Vagina (tissue), 2 donors: Measurements from ENCODE around the gene CLEC16A. TPM values are rescaled to one million over a fixed set of nuclear protein-coding genes. Genes with fewer than 3 reads are reported as not detected.

ENCODE experiments used
- DNase-seq, 2 donors: peaks; one replicate each; pipeline ENCODE4 v3.0.0-alpha.2; 2017; ENCODE audit errors: extremely low spot score in 2 of 2
- H3K27ac ChIP-seq: fragments of 200-600 bp; sonication (generic); one replicate; pipeline ENCODE4 v1.5.1; 2019
- H3K27me3 ChIP-seq: fragments of 200-600 bp; sonication (generic); one replicate; pipeline ENCODE4 v1.5.1; 2019
- H3K36me3 ChIP-seq, 2 donors: fragments of 200-600 bp; sonication (generic); one replicate each; pipeline ENCODE4 v1.5.1; 2017 to 2019
- H3K4me1 ChIP-seq: fragments of 200-600 bp; sonication (generic); one replicate; pipeline ENCODE4 v1.5.1; 2019
- H3K4me3 ChIP-seq, 2 donors: fragments of 200-600 bp; sonication (generic); 1 replicate in 1 of 2; 2 replicates in 1 of 2; pipeline ENCODE4 v1.5.1; 2016 to 2019
- H3K9me3 ChIP-seq: fragments of 200-600 bp; sonication (generic); one replicate; pipeline ENCODE4 v1.5.1; 2019
- CTCF ChIP-seq, 3 experiments: fragments of 450-650 bp in 2 of 3; fragments of 200-600 bp in 1 of 3; sonication (generic) in 1 of 3; IDR thresholded peaks; one replicate each; pipeline ENCODE4 v1.5.1; 2017 to 2019; ENCODE audit warnings: antibody characterized with exemption in 3 of 3, mild to moderate bottlenecking in 2 of 3, moderate library complexity in 2 of 3
- POLR2A ChIP-seq, 2 donors: fragments of 450-650 bp; IDR thresholded peaks; one replicate each; pipeline ENCODE4 v1.6.1; 2017; ENCODE audit warnings: antibody characterized with exemption in 2 of 2, mild to moderate bottlenecking in 2 of 2, moderate library complexity in 2 of 2
- POLR2AphosphoS5 ChIP-seq, 2 donors: sonication (generic); formaldehyde crosslinking; IDR thresholded peaks; one replicate each; pipeline ENCODE4 v1.9.0; 2017; ENCODE audit warnings: antibody characterized with exemption in 2 of 2, mild to moderate bottlenecking in 2 of 2, low read depth in 1 of 2; ENCODE audit not compliant: insufficient read depth in 1 of 2
- intact Hi-C: fragments of 100-400 bp; cut with DNase I; formaldehyde crosslinking; loops from one replicate; pipeline ENCODE4 v1.15.1; 2023
- total RNA-seq: library from RNA; depleted of rRNA; stranded (reverse); fragments of >200 nt; gene quantifications from one replicate; pipeline ENCODE4 v1.2.3, GENCODE V29; 2016

Gene CLEC16A
- total RNA-seq, 1 donor from 2014 or later, result 21.6 TPM

DNA sequence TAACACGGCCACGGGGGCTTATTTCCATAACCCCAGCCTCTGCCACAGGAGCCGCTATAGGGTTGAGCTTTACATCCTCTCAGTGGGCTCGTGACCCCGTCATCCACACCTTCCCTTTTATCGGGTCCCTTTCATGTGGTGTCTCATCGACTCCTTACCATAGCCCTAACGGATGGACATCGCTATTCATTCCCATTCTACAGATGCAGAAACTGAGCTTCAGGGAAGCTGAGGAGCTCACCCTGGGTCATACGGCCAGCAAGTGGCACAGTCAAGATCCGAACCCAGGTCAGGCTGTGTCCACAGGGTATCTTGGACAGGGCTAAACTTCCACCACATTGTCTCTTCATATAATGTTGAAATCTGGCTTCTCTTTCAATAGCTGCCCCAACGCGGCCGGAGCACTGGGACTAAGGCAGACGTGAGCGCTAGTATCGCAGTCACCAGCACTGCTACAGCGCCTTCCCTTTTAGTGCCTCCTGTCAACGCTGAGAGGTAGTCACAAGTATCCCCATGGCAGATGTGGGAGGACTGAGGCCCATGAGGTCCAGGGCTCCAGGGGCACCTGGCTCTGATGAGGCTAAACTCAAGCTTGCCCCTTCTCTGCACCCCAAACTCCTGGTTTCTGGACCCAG is 260.8 kb downstream of the CLEC16A start:
- H3K4me3 ChIP-seq, result no peak overlapping the region
- no peaks in the 10 kb centered on the region for H3K9me3 ChIP-seq
- no peak for DNase-seq
- H3K4me1 ChIP-seq, result peaks cover 9% of the 10 kb centered on the region
- H3K36me3 ChIP-seq, result no peaks in the 10 kb centered on the region
- no peaks in the 10 kb centered on the region for H3K27me3 ChIP-seq
- TF ChIP-seq CTCF (IDR thresholded peaks at IDR 0.05), result no peak
- TF ChIP-seq POLR2A (IDR thresholded peaks at IDR 0.05), result no peak
- TF ChIP-seq POLR2AphosphoS5 (IDR thresholded peaks at IDR 0.05; ENCODE audit: insufficient read depth in 1 of 2, low read depth in 1 of 2), result no peak
- H3K27ac ChIP-seq, result no peak overlapping the region
- intact Hi-C loops, result no loop called here

DNA sequence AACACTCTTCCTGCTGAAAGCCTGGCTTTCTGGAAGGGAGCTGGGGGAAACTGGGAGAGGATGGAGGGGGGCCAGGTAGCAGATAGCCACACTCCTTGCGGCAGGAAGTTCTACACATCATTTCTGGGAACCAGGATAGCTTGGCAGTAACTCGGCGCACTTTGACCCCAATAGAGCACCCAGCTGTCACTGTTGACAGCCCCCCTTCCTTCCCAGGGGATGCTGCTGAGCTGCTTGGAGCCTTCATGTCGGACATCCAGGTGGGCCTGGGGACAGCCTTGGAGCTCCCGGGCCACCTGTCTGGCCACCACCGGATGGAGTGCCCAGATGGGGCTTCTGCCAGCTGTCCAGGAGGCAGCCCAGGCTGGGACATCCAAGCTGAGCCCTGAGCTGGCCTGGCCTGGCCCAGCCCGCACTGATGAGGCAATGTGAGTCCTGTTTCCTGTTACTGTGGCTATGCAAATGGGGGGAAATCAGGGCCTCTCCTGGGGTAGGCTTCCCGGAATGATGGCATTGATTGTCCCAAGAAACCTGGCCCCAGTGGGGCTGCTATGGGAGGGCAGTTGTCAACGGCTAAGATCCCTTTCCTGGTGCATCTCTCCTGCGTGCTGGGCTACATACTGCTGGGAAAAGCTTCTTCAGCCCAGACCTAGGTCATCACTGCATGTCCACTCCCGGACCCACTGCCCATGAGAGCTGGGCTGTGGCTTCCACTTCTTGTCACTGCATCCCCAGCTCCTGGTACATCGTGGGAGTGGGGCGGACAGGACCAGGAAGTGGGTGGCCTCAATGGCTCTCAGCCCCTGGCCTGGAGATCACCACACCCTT is 261.6 kb downstream of the CLEC16A start:
- Histone ChIP-seq H3K4me3 (no peak overlapping the region), H3K27ac (no peak overlapping the region), H3K27me3 (no peaks in the 10 kb centered on the region), H3K9me3 (no peaks in the 10 kb centered on the region), H3K36me3 (no peaks in the 10 kb centered on the region), H3K4me1 (peaks cover 9% of the 10 kb centered on the region)
- no peak for DNase-seq
- intact Hi-C loops, result no loop called here
- TF ChIP-seq POLR2AphosphoS5 (IDR thresholded peaks at IDR 0.05; ENCODE audit: insufficient read depth in 1 of 2, low read depth in 1 of 2), result no peak
- TF ChIP-seq POLR2A (IDR thresholded peaks at IDR 0.05), result no peak
- no peak for TF ChIP-seq CTCF (IDR thresholded peaks at IDR 0.05)

- H3K27me3 ChIP-seq, result no peaks in the 10 kb centered on the region
- DNase-seq, result no peak
- no peak overlapping the region for H3K4me3 ChIP-seq
Measured at GRCh38 chr16:11207646-11208045, 263.3 kb downstream of the CLEC16A start.

GRCh38 chr16:11208916-11209665 is 264.7 kb downstream of the CLEC16A start:
- no peak for TF ChIP-seq CTCF (IDR thresholded peaks at IDR 0.05)
- TF ChIP-seq POLR2A (IDR thresholded peaks at IDR 0.05), result no peak
- TF ChIP-seq POLR2AphosphoS5 (IDR thresholded peaks at IDR 0.05; ENCODE audit: insufficient read depth in 1 of 2, low read depth in 1 of 2), result no peak
- no peaks in the 10 kb centered on the region for H3K27me3 ChIP-seq
- H3K36me3 ChIP-seq, result no peaks in the 10 kb centered on the region
- no peak overlapping the region for H3K27ac ChIP-seq
- H3K9me3 ChIP-seq, result no peaks in the 10 kb centered on the region
- H3K4me3 ChIP-seq, result no peak overlapping the region
- no peaks in the 10 kb centered on the region for H3K4me1 ChIP-seq
- intact Hi-C loops, result no loop called here
- DNase-seq, result no peak

More at GRCh38 chr16:11207646-11208045, 263.3 kb downstream of the CLEC16A start:
- TF ChIP-seq POLR2A (IDR thresholded peaks at IDR 0.05) (no peak), CTCF (IDR thresholded peaks at IDR 0.05) (no peak), POLR2AphosphoS5 (IDR thresholded peaks at IDR 0.05; ENCODE audit: insufficient read depth in 1 of 2, low read depth in 1 of 2) (no peak)
- H3K9me3 ChIP-seq, result no peaks in the 10 kb centered on the region
- H3K4me1 ChIP-seq, result no peaks in the 10 kb centered on the region
- H3K27ac ChIP-seq, result no peak overlapping the region
- no peaks in the 10 kb centered on the region for H3K36me3 ChIP-seq
- intact Hi-C loops, result no loop called here
